Cardiac septum (tissue), 1 donor: Measurements from ENCODE around the gene DACH1. TPM values are rescaled to one million over a fixed set of nuclear protein-coding genes. Genes with fewer than 3 reads are reported as not detected.

Experiments used
- DNase-seq: peaks from one replicate; pipeline ENCODE4 v3.0.0-alpha.2; 2020; ENCODE audit warnings: low spot score
- intact Hi-C: fragments of 100-400 bp; cut with DNase I; formaldehyde crosslinking; loops from one replicate; pipeline ENCODE4 v1.14.0; 2022
- total RNA-seq: library from RNA; stranded (reverse); fragmentation: NEBNext Ultra II Directional; extraction: Animal tissue kit (Norgen Biotek cat#: 25700); gene quantifications from one replicate; pipeline ENCODE4 v1.2.1, GENCODE V29; 2021
- donor health status: DM: no; HTN: no; CAD: no.

Gene DACH1
- total RNA-seq, 1 donor from 2014 or later = 1.00 TPM

- intact Hi-C loops = no loop called here
- no peak for DNase-seq
Observed at GRCh38 chr13:71645467-71645866, 221.5 kb downstream of the DACH1 start.

- intact Hi-C loops = no loop called here
Observed at GRCh38 chr13:71644579-71644978, 222.4 kb downstream of the DACH1 start.

GRCh38 chr13:71643448-71643860, 223.6 kb downstream of the DACH1 start:
- intact Hi-C loops = no loop called here

More at GRCh38 chr13:71644579-71644978, 222.4 kb downstream of the DACH1 start:
- DNase-seq = no peak

GRCh38 chr13:71638751-71639150, 228.3 kb downstream of the DACH1 start:
- no peak for DNase-seq
- intact Hi-C loops = no loop called here

More at GRCh38 chr13:71643448-71643860, 223.6 kb downstream of the DACH1 start:
- DNase-seq = no peak

GRCh38 chr13:71634602-71635443, 232.2 kb downstream of the DACH1 start:
- intact Hi-C loops = no loop called here
- DNase-seq = no peak

GRCh38 chr13:71634182-71634581, 232.8 kb downstream of the DACH1 start:
- DNase-seq = no peak
- intact Hi-C loops = no loop called here

- intact Hi-C loops = no loop called here
- DNase-seq = no peak
Observed at GRCh38 chr13:71632721-71633120, 234.3 kb downstream of the DACH1 start.

GRCh38 chr13:71632206-71632605, 234.8 kb downstream of the DACH1 start:
- DNase-seq = no peak
- intact Hi-C loops = no loop called here

- intact Hi-C loops = loop anchor here (5.0 kb wide), 1 partner anchor 238 kb away; the partner anchor contains the start of gene DACH1
- DNase-seq = no peak
Observed at GRCh38 chr13:71629167-71629566, 237.8 kb downstream of the DACH1 start.

- intact Hi-C loops = loop anchor here (5.0 kb wide), 1 partner anchor 241 kb away; the partner anchor contains the start of gene DACH1
- DNase-seq = no peak
Observed at GRCh38 chr13:71626421-71627117, 240.4 kb downstream of the DACH1 start.

GRCh38 chr13:71625694-71626093, 241.3 kb downstream of the DACH1 start:
- DNase-seq = no peak
- intact Hi-C loops = loop anchor here (5.0 kb wide), 1 partner anchor 242 kb away; the partner anchor contains the start of gene DACH1

- intact Hi-C loops = loop anchor here (5.0 kb wide), 1 partner anchor 242 kb away; the partner anchor contains the start of gene DACH1
- DNase-seq = no peak
Observed at GRCh38 chr13:71624653-71625600, 242.1 kb downstream of the DACH1 start.

GRCh38 chr13:71621174-71622124, 245.6 kb downstream of the DACH1 start:
- intact Hi-C loops = no loop called here
- DNase-seq = no peak

GRCh38 chr13:71619096-71619495, 247.9 kb downstream of the DACH1 start:
- intact Hi-C loops = no loop called here
- DNase-seq = no peak

- intact Hi-C loops = no loop called here
Observed at GRCh38 chr13:71618159-71618558, 248.8 kb downstream of the DACH1 start.

GRCh38 chr13:71617265-71617664, 249.7 kb downstream of the DACH1 start:
- DNase-seq = no peak
- intact Hi-C loops = no loop called here

More at GRCh38 chr13:71618159-71618558, 248.8 kb downstream of the DACH1 start:
- no peak for DNase-seq

GRCh38 chr13:71613066-71613745, 253.8 kb downstream of the DACH1 start:
- intact Hi-C loops = no loop called here
- DNase-seq = no peak

- intact Hi-C loops = no loop called here
- DNase-seq = no peak
Observed at GRCh38 chr13:71611292-71611691, 255.7 kb downstream of the DACH1 start.
